ENCODE data around the gene COL13A1.

The COL13A1 gene

GRCh38 chr10:69965919-69966662 is 164.4 kb downstream of the COL13A1 start:
- Histone ChIP-seq H3K9me3 (ENCODE audit: insufficient read depth, low read depth, low read length) (no peaks in the 10 kb centered on the region), H3K4me1 (ENCODE audit: insufficient read depth, low read length) (no peaks in the 10 kb centered on the region), H3K36me3 (ENCODE audit: insufficient read depth, low read depth, low read length) (no peaks in the 10 kb centered on the region), H3K27ac (ENCODE audit: low read length) (no peak overlapping the region), H3K4me3 (ENCODE audit: low read length) (no peak overlapping the region), H3K9ac (ENCODE audit: low read depth, low read length) (no peak overlapping the region), H3K27me3 (ENCODE audit: insufficient read depth, low read length) (0 out of 2 replicates have a peak, but pooled peaks cover 1% of the 10 kb centered on the region)

- Histone ChIP-seq H3K27ac (ENCODE audit: low read length) (no peak overlapping the region), H3K36me3 (ENCODE audit: insufficient read depth, low read depth, low read length) (no peaks in the 10 kb centered on the region), H3K27me3 (ENCODE audit: insufficient read depth, low read length) (0 out of 2 replicates have a peak, but pooled peaks cover 8% of the 10 kb centered on the region), H3K4me1 (ENCODE audit: insufficient read depth, low read length) (no peaks in the 10 kb centered on the region), H3K4me3 (ENCODE audit: low read length) (no peak overlapping the region), H3K9ac (ENCODE audit: low read depth, low read length) (no peak overlapping the region), H3K9me3 (ENCODE audit: insufficient read depth, low read depth, low read length) (no peaks in the 10 kb centered on the region)
Observed at GRCh38 chr10:69968830-69969229, 167.1 kb downstream of the COL13A1 start.

- Histone ChIP-seq H3K4me1 (ENCODE audit: insufficient read depth, low read length) (no peaks in the 10 kb centered on the region), H3K9ac (ENCODE audit: low read depth, low read length) (no peak overlapping the region), H3K27ac (ENCODE audit: low read length) (no peak overlapping the region), H3K4me3 (ENCODE audit: low read length) (no peak overlapping the region), H3K9me3 (ENCODE audit: insufficient read depth, low read depth, low read length) (no peaks in the 10 kb centered on the region), H3K27me3 (ENCODE audit: insufficient read depth, low read length) (0 out of 2 replicates have a peak, but pooled peaks cover 8% of the 10 kb centered on the region), H3K36me3 (ENCODE audit: insufficient read depth, low read depth, low read length) (no peaks in the 10 kb centered on the region)
Observed at GRCh38 chr10:69969977-69970376, 168.3 kb downstream of the COL13A1 start.

GRCh38 chr10:69972981-69973397 is 171.3 kb downstream of the COL13A1 start:
- H3K9me3 ChIP-seq (ENCODE audit: insufficient read depth, low read depth, low read length) = peaks cover 4% of the 10 kb centered on the region; the same call in 1 of the 2 replicates
- no peaks in the 10 kb centered on the region for H3K4me1 ChIP-seq (ENCODE audit: insufficient read depth, low read length)
- no peak overlapping the region for H3K27ac ChIP-seq (ENCODE audit: low read length)
- H3K9ac ChIP-seq (ENCODE audit: low read depth, low read length) = no peak overlapping the region
- H3K4me3 ChIP-seq (ENCODE audit: low read length) = no peak overlapping the region
- H3K36me3 ChIP-seq (ENCODE audit: insufficient read depth, low read depth, low read length) = no peaks in the 10 kb centered on the region
- H3K27me3 ChIP-seq (ENCODE audit: insufficient read depth, low read length) = 0 out of 2 replicates have a peak, but pooled peaks cover 8% of the 10 kb centered on the region

- Histone ChIP-seq H3K4me1 (ENCODE audit: insufficient read depth, low read length) (no peaks in the 10 kb centered on the region), H3K9ac (ENCODE audit: low read depth, low read length) (no peak overlapping the region), H3K27ac (ENCODE audit: low read length) (no peak overlapping the region), H3K27me3 (ENCODE audit: insufficient read depth, low read length) (0 out of 2 replicates have a peak, but pooled peaks cover 8% of the 10 kb centered on the region), H3K9me3 (ENCODE audit: insufficient read depth, low read depth, low read length) (peaks cover 4% of the 10 kb centered on the region; the same call in 1 of the 2 replicates), H3K4me3 (ENCODE audit: low read length) (no peak overlapping the region), H3K36me3 (ENCODE audit: insufficient read depth, low read depth, low read length) (no peaks in the 10 kb centered on the region)
Observed at GRCh38 chr10:69973678-69974077, 172.0 kb downstream of the COL13A1 start.

GRCh38 chr10:69974551-69975155 is 172.9 kb downstream of the COL13A1 start:
- H3K9ac ChIP-seq (ENCODE audit: low read depth, low read length) = no peak overlapping the region
- no peak overlapping the region for H3K4me3 ChIP-seq (ENCODE audit: low read length)
- H3K36me3 ChIP-seq (ENCODE audit: insufficient read depth, low read depth, low read length) = no peaks in the 10 kb centered on the region
- H3K4me1 ChIP-seq (ENCODE audit: insufficient read depth, low read length) = no peaks in the 10 kb centered on the region
- H3K27me3 ChIP-seq (ENCODE audit: insufficient read depth, low read length) = 0 out of 2 replicates have a peak, but pooled peaks cover 8% of the 10 kb centered on the region
- H3K27ac ChIP-seq (ENCODE audit: low read length) = no peak overlapping the region
- peaks cover 4% of the 10 kb centered on the region; the same call in 1 of the 2 replicates for H3K9me3 ChIP-seq (ENCODE audit: insufficient read depth, low read depth, low read length)

GRCh38 chr10:69976795-69977546 is 175.3 kb downstream of the COL13A1 start:
- Histone ChIP-seq H3K9me3 (ENCODE audit: insufficient read depth, low read depth, low read length) (peaks cover 4% of the 10 kb centered on the region; the same call in 1 of the 2 replicates), H3K9ac (ENCODE audit: low read depth, low read length) (no peak overlapping the region), H3K36me3 (ENCODE audit: insufficient read depth, low read depth, low read length) (no peaks in the 10 kb centered on the region), H3K4me1 (ENCODE audit: insufficient read depth, low read length) (no peaks in the 10 kb centered on the region), H3K27ac (ENCODE audit: low read length) (no peak overlapping the region), H3K27me3 (ENCODE audit: insufficient read depth, low read length) (0 out of 2 replicates have a peak, but pooled peaks cover 4% of the 10 kb centered on the region), H3K4me3 (ENCODE audit: low read length) (no peak overlapping the region)

- H3K4me3 ChIP-seq (ENCODE audit: low read length) = no peak overlapping the region
- H3K9me3 ChIP-seq (ENCODE audit: insufficient read depth, low read depth, low read length) = peaks cover 4% of the 10 kb centered on the region; the same call in 1 of the 2 replicates
- H3K9ac ChIP-seq (ENCODE audit: low read depth, low read length) = no peak overlapping the region
- no peaks in the 10 kb centered on the region for H3K36me3 ChIP-seq (ENCODE audit: insufficient read depth, low read depth, low read length)
- H3K27me3 ChIP-seq (ENCODE audit: insufficient read depth, low read length) = no peaks in the 10 kb centered on the region
- H3K27ac ChIP-seq (ENCODE audit: low read length) = no peak overlapping the region
- no peaks in the 10 kb centered on the region for H3K4me1 ChIP-seq (ENCODE audit: insufficient read depth, low read length)
Observed at GRCh38 chr10:69979174-69979573, 177.5 kb downstream of the COL13A1 start.

- H3K36me3 ChIP-seq (ENCODE audit: insufficient read depth, low read depth, low read length) = no peaks in the 10 kb centered on the region
- no peaks in the 10 kb centered on the region for H3K4me1 ChIP-seq (ENCODE audit: insufficient read depth, low read length)
- peaks cover 4% of the 10 kb centered on the region; the same call in 1 of the 2 replicates for H3K9me3 ChIP-seq (ENCODE audit: insufficient read depth, low read depth, low read length)
- no peaks in the 10 kb centered on the region for H3K27me3 ChIP-seq (ENCODE audit: insufficient read depth, low read length)
- H3K27ac ChIP-seq (ENCODE audit: low read length) = no peak overlapping the region
- H3K9ac ChIP-seq (ENCODE audit: low read depth, low read length) = no peak overlapping the region
- H3K4me3 ChIP-seq (ENCODE audit: low read length) = no peak overlapping the region
Observed at GRCh38 chr10:69980672-69981071, 179.0 kb downstream of the COL13A1 start.

- no peak overlapping the region for H3K27ac ChIP-seq (ENCODE audit: low read length)
- H3K9me3 ChIP-seq (ENCODE audit: insufficient read depth, low read depth, low read length) = no peaks in the 10 kb centered on the region
- no peaks in the 10 kb centered on the region for H3K36me3 ChIP-seq (ENCODE audit: insufficient read depth, low read depth, low read length)
- no peak overlapping the region for H3K4me3 ChIP-seq (ENCODE audit: low read length)
- H3K9ac ChIP-seq (ENCODE audit: low read depth, low read length) = no peak overlapping the region
- no peaks in the 10 kb centered on the region for H3K4me1 ChIP-seq (ENCODE audit: insufficient read depth, low read length)
- no peaks in the 10 kb centered on the region for H3K27me3 ChIP-seq (ENCODE audit: insufficient read depth, low read length)
Observed at GRCh38 chr10:69988094-69988493, 186.4 kb downstream of the COL13A1 start.

- no peaks in the 10 kb centered on the region for H3K9me3 ChIP-seq (ENCODE audit: insufficient read depth, low read depth, low read length)
- no peaks in the 10 kb centered on the region for H3K36me3 ChIP-seq (ENCODE audit: insufficient read depth, low read depth, low read length)
- H3K27me3 ChIP-seq (ENCODE audit: insufficient read depth, low read length) = no peaks in the 10 kb centered on the region
- H3K4me1 ChIP-seq (ENCODE audit: insufficient read depth, low read length) = no peaks in the 10 kb centered on the region
- no peak overlapping the region for H3K9ac ChIP-seq (ENCODE audit: low read depth, low read length)
- no peak overlapping the region for H3K4me3 ChIP-seq (ENCODE audit: low read length)
- H3K27ac ChIP-seq (ENCODE audit: low read length) = no peak overlapping the region
Observed at GRCh38 chr10:69991151-69991550, 189.4 kb downstream of the COL13A1 start.
